GM12892 (cell line): ENCODE measurements around the gene KCTD13. TPM values are rescaled to one million over a fixed set of nuclear protein-coding genes. Genes with fewer than 3 reads are reported as not detected.

ENCODE experiments used
- DNase-seq: peaks from one replicate; pipeline ENCODE4 v3.0.0; 2011; ENCODE audit not compliant: insufficient read length
- FAIRE-seq: peaks from 2 replicates; lab custom pipeline; 2011; peaks lifted over from hg19 to GRCh38; lab: Jason Lieb, UNC
- POLR2A ChIP-seq: IDR thresholded peaks from 2 replicates; pipeline ENCODE4 v1.6.1; 2011; ENCODE audit warnings: low read depth, low read length, control low read depth
- POLR2AphosphoS5 ChIP-seq: IDR thresholded peaks from 2 replicates; pipeline ENCODE4 v1.6.1; 2011; ENCODE audit warnings: low read depth, low read length, control low read depth
- TAF1 ChIP-seq: IDR thresholded peaks from 2 replicates; pipeline ENCODE4 v1.6.1; 2011; ENCODE audit warnings: low read depth, mild to moderate bottlenecking, control low read depth, low read length, borderline replicate concordance
- polyA plus RNA-seq: library from polyadenylated mRNA; unstranded; fragments of >200 nt; gene quantifications from one replicate; pipeline ENCODE4 v1.2.1, GENCODE V29; 2012; ENCODE audit warnings: missing spikeins, inconsistent platforms; ENCODE audit not compliant: missing spikeins

The KCTD13 gene
- 14.6 TPM for polyA plus RNA-seq

GRCh38 chr16:29925781-29926710 is at the start of gene KCTD13:
Gene KCTD13 (minus strand): TSS chr16:29926226. CDS start chr16:29926033, 193 bp downstream.
- TF ChIP-seq POLR2A (peak; percentile 71), TAF1 (no peak), POLR2AphosphoS5 (peak; percentile 70; the same call in 1 of the 2 replicates)
- FAIRE-seq (peak; percentile 90), DNase-seq (peak; percentile 99)

GRCh38 chr16:29975134-29975538 is 49.1 kb upstream of the KCTD13 start:
- DNase-seq (no peak), FAIRE-seq (no peak)
- TF ChIP-seq POLR2A (no peak), TAF1 (no peak), POLR2AphosphoS5 (no peak)

- TF ChIP-seq POLR2AphosphoS5 (no peak), POLR2A (no peak), TAF1 (no peak)
- DNase-seq (no peak), FAIRE-seq (no peak)
Measured at GRCh38 chr16:29974291-29975133, 48.5 kb upstream of the KCTD13 start.

GRCh38 chr16:29973384-29974246 is 47.6 kb upstream of the KCTD13 start, which contains the start of gene TAOK2:
Gene TAOK2 (plus strand): TSS chr16:29973868. CDS start chr16:29977773, 3,905 bp downstream.
- TF ChIP-seq POLR2A (peak; percentile 84), POLR2AphosphoS5 (peak; percentile 81), TAF1 (no peak)
- FAIRE-seq (peak; percentile 92), DNase-seq (peak; percentile 99)

- DNase-seq, result no peak
- no peak for FAIRE-seq
- TF ChIP-seq POLR2A (no peak), POLR2AphosphoS5 (no peak), TAF1 (no peak)
Measured at GRCh38 chr16:29972992-29973383, 47.0 kb upstream of the KCTD13 start.

- TF ChIP-seq POLR2AphosphoS5, result no peak
- no peak for TF ChIP-seq TAF1
- no peak for TF ChIP-seq POLR2A
- FAIRE-seq (no peak), DNase-seq (no peak)
Measured at GRCh38 chr16:29972500-29972899, 46.5 kb upstream of the KCTD13 start.

GRCh38 chr16:29971304-29971703 is 45.3 kb upstream of the KCTD13 start:
- DNase-seq (no peak), FAIRE-seq (no peak)

GRCh38 chr16:29968205-29968604 is 42.2 kb upstream of the KCTD13 start:
- FAIRE-seq (no peak), DNase-seq (no peak)
- no peak for TF ChIP-seq TAF1
- no peak for TF ChIP-seq POLR2AphosphoS5
- no peak for TF ChIP-seq POLR2A

More at GRCh38 chr16:29971304-29971703, 45.3 kb upstream of the KCTD13 start:
- TF ChIP-seq TAF1, result no peak
- TF ChIP-seq POLR2A, result no peak
- TF ChIP-seq POLR2AphosphoS5, result no peak

- DNase-seq (no peak), FAIRE-seq (no peak)
- no peak for TF ChIP-seq TAF1
- TF ChIP-seq POLR2AphosphoS5, result no peak
- no peak for TF ChIP-seq POLR2A
Measured at GRCh38 chr16:29963021-29963743, 37.2 kb upstream of the KCTD13 start.

GRCh38 chr16:29962344-29962994 is 36.4 kb upstream of the KCTD13 start:
- DNase-seq, result no peak
- TF ChIP-seq TAF1 (no peak), POLR2AphosphoS5 (no peak), POLR2A (no peak)

More at GRCh38 chr16:29962344-29962994, 36.4 kb upstream of the KCTD13 start:
- FAIRE-seq, result no peak
